ENCODE measurements around the gene CYTH2. TPM values are rescaled to one million over a fixed set of nuclear protein-coding genes. Genes with fewer than 3 reads are reported as not detected.

CYTH2 gene
- total RNA-seq, 1 experiment from 2014 or later = 72.6 TPM

- no peak for TF ChIP-seq TEAD1 (CRISPR knock-in tag; IDR thresholded peaks at IDR 0.05)
- no peak for TF ChIP-seq ZNF317 (CRISPR knock-in tag; IDR thresholded peaks at IDR 0.05; ENCODE audit: borderline replicate concordance, low read depth)
- no peak for TF ChIP-seq NR3C1 (CRISPR knock-in tag; conservative IDR thresholded peaks at IDR 0.05; ENCODE audit: low read depth)
These were observed 51.0 kb downstream of the CYTH2 start (continued) for GRCh38 chr19:48520134-48520533.

- Mint-ChIP-seq H3K4me3 (no peak overlapping the region), H3K9me3 (peaks cover 42% of the 10 kb centered on the region), H3K27ac (no peak overlapping the region), H3K27me3 (ENCODE audit: low read depth) (peaks cover 16% of the 10 kb centered on the region), H3K36me3 (peaks cover 30% of the 10 kb centered on the region), H3K4me1 (peaks cover 4% of the 10 kb centered on the region)
- POLR2A ChIA-PET = no interaction called here
- no peak for ATAC-seq
- TF ChIP-seq SMAD3 (CRISPR knock-in tag; IDR thresholded peaks at IDR 0.05; ENCODE audit: borderline replicate concordance) = no peak
- TF ChIP-seq, protein P1, sequence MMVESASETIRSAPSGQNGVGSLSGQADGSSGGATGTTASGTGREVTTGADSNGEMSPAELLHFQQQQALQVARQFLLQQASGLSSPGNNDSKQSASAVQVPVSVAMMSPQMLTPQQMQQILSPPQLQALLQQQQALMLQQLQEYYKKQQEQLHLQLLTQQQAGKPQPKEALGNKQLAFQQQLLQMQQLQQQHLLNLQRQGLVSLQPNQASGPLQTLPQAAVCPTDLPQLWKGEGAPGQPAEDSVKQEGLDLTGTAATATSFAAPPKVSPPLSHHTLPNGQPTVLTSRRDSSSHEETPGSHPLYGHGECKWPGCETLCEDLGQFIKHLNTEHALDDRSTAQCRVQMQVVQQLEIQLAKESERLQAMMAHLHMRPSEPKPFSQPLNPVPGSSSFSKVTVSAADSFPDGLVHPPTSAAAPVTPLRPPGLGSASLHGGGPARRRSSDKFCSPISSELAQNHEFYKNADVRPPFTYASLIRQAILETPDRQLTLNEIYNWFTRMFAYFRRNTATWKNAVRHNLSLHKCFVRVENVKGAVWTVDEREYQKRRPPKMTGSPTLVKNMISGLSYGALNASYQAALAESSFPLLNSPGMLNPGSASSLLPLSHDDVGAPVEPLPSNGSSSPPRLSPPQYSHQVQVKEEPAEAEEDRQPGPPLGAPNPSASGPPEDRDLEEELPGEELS (CRISPR knock-in tag; IDR thresholded peaks at IDR 0.05) = no peak
- TF ChIP-seq, protein P2, sequence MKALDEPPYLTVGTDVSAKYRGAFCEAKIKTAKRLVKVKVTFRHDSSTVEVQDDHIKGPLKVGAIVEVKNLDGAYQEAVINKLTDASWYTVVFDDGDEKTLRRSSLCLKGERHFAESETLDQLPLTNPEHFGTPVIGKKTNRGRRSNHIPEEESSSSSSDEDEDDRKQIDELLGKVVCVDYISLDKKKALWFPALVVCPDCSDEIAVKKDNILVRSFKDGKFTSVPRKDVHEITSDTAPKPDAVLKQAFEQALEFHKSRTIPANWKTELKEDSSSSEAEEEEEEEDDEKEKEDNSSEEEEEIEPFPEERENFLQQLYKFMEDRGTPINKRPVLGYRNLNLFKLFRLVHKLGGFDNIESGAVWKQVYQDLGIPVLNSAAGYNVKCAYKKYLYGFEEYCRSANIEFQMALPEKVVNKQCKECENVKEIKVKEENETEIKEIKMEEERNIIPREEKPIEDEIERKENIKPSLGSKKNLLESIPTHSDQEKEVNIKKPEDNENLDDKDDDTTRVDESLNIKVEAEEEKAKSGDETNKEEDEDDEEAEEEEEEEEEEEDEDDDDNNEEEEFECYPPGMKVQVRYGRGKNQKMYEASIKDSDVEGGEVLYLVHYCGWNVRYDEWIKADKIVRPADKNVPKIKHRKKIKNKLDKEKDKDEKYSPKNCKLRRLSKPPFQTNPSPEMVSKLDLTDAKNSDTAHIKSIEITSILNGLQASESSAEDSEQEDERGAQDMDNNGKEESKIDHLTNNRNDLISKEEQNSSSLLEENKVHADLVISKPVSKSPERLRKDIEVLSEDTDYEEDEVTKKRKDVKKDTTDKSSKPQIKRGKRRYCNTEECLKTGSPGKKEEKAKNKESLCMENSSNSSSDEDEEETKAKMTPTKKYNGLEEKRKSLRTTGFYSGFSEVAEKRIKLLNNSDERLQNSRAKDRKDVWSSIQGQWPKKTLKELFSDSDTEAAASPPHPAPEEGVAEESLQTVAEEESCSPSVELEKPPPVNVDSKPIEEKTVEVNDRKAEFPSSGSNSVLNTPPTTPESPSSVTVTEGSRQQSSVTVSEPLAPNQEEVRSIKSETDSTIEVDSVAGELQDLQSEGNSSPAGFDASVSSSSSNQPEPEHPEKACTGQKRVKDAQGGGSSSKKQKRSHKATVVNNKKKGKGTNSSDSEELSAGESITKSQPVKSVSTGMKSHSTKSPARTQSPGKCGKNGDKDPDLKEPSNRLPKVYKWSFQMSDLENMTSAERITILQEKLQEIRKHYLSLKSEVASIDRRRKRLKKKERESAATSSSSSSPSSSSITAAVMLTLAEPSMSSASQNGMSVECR (CRISPR knock-in tag; IDR thresholded peaks at IDR 0.05; ENCODE audit: borderline replicate concordance) = no peak
- TF ChIP-seq ZBTB21 (CRISPR knock-in tag; IDR thresholded peaks at IDR 0.05; ENCODE audit: borderline replicate concordance) = no peak
- TF ChIP-seq HMGA2 (CRISPR knock-in tag; IDR thresholded peaks at IDR 0.05) = no peak
- no peak for TF ChIP-seq FOXJ3 (CRISPR knock-in tag; IDR thresholded peaks at IDR 0.05; ENCODE audit: borderline replicate concordance)
- TF ChIP-seq PRDM15 (CRISPR knock-in tag; IDR thresholded peaks at IDR 0.05) = no peak
- no peak for TF ChIP-seq STAT6 (CRISPR knock-in tag; conservative IDR thresholded peaks at IDR 0.05; ENCODE audit: low read depth)
- TF ChIP-seq FOXK1 (CRISPR knock-in tag; IDR thresholded peaks at IDR 0.05) = no peak
- no peak for TF ChIP-seq KAT7 (CRISPR knock-in tag; IDR thresholded peaks at IDR 0.05; ENCODE audit: borderline replicate concordance)
- TF ChIP-seq TP53 (CRISPR knock-in tag; IDR thresholded peaks at IDR 0.05) = no peak
- TF ChIP-seq ZNF423 (CRISPR knock-in tag; IDR thresholded peaks at IDR 0.05) = no peak
- no peak for TF ChIP-seq RELA (CRISPR knock-in tag; IDR thresholded peaks at IDR 0.05; ENCODE audit: borderline replicate concordance)
- no peak for TF ChIP-seq MLX (CRISPR knock-in tag; IDR thresholded peaks at IDR 0.05)
- no peak for TF ChIP-seq ZNF263 (CRISPR knock-in tag; IDR thresholded peaks at IDR 0.05; ENCODE audit: low read depth)
- no peak for TF ChIP-seq NR1H2 (CRISPR knock-in tag; IDR thresholded peaks at IDR 0.05)
- TF ChIP-seq, protein P3, sequence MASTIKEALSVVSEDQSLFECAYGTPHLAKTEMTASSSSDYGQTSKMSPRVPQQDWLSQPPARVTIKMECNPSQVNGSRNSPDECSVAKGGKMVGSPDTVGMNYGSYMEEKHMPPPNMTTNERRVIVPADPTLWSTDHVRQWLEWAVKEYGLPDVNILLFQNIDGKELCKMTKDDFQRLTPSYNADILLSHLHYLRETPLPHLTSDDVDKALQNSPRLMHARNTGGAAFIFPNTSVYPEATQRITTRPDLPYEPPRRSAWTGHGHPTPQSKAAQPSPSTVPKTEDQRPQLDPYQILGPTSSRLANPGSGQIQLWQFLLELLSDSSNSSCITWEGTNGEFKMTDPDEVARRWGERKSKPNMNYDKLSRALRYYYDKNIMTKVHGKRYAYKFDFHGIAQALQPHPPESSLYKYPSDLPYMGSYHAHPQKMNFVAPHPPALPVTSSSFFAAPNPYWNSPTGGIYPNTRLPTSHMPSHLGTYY (CRISPR knock-in tag; IDR thresholded peaks at IDR 0.05) = no peak
- TF ChIP-seq E2F1 (CRISPR knock-in tag; IDR thresholded peaks at IDR 0.05) = no peak
- CTCF ChIA-PET = no interaction called here
- no peak for DNase-seq (ENCODE audit: low spot score)
These were observed 55.1 kb downstream of the CYTH2 start for GRCh38 chr19:48524221-48524620.

Data from WTC11 (cell line).